ENCODE data around the gene SIRPA.

Gene SIRPA

DNA sequence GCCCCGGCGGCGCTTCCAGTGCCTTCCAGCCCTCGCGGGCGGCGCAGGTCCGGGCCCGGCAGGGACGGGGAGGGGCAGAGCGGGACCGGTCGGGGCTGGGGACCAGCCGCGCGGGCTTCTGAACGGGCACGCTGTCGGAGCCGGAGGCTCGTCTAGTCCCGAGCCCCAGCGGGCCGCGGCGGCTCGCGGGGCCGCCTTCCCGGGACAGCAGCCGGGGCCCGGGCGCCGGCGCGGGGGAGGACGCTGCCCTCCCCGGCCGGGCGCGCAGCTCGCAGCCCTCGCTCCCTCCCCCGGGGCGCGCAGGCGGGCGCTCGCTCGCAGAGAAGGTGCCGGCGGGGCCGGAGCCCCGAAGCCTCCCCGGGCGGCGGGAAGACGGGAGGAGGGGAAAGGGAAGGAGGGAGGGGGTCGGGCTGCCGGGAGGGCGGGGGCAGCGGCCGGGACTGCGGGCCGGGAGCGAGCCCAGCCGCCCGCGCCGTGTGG lies 696 bp upstream of the SIRPA start:
- TF ChIP-seq SIN3A (IDR thresholded peaks at IDR 0.05; ENCODE audit: borderline replicate concordance, insufficient read depth, low read length) (no peak), TAF1 (IDR thresholded peaks at IDR 0.05; ENCODE audit: borderline replicate concordance, insufficient read depth, low read length) (peak; percentile 46; the same call in 1 of the 2 replicates), POLR2AphosphoS5 (IDR thresholded peaks at IDR 0.05; ENCODE audit: low read depth, low read length) (0 out of 2 replicates have a peak, but pooled peaks have one; percentile 40)
- TF ChIP-seq, protein P1, sequence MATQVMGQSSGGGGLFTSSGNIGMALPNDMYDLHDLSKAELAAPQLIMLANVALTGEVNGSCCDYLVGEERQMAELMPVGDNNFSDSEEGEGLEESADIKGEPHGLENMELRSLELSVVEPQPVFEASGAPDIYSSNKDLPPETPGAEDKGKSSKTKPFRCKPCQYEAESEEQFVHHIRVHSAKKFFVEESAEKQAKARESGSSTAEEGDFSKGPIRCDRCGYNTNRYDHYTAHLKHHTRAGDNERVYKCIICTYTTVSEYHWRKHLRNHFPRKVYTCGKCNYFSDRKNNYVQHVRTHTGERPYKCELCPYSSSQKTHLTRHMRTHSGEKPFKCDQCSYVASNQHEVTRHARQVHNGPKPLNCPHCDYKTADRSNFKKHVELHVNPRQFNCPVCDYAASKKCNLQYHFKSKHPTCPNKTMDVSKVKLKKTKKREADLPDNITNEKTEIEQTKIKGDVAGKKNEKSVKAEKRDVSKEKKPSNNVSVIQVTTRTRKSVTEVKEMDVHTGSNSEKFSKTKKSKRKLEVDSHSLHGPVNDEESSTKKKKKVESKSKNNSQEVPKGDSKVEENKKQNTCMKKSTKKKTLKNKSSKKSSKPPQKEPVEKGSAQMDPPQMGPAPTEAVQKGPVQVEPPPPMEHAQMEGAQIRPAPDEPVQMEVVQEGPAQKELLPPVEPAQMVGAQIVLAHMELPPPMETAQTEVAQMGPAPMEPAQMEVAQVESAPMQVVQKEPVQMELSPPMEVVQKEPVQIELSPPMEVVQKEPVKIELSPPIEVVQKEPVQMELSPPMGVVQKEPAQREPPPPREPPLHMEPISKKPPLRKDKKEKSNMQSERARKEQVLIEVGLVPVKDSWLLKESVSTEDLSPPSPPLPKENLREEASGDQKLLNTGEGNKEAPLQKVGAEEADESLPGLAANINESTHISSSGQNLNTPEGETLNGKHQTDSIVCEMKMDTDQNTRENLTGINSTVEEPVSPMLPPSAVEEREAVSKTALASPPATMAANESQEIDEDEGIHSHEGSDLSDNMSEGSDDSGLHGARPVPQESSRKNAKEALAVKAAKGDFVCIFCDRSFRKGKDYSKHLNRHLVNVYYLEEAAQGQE (IDR thresholded peaks at IDR 0.05; ENCODE audit: insufficient read depth in 1 of 2, low read depth in 2 of 2, low read length in 2 of 2) = 0 out of 4 replicates have a peak, but pooled peaks of 1 of the 2 experiments have one; percentile 41

DNA sequence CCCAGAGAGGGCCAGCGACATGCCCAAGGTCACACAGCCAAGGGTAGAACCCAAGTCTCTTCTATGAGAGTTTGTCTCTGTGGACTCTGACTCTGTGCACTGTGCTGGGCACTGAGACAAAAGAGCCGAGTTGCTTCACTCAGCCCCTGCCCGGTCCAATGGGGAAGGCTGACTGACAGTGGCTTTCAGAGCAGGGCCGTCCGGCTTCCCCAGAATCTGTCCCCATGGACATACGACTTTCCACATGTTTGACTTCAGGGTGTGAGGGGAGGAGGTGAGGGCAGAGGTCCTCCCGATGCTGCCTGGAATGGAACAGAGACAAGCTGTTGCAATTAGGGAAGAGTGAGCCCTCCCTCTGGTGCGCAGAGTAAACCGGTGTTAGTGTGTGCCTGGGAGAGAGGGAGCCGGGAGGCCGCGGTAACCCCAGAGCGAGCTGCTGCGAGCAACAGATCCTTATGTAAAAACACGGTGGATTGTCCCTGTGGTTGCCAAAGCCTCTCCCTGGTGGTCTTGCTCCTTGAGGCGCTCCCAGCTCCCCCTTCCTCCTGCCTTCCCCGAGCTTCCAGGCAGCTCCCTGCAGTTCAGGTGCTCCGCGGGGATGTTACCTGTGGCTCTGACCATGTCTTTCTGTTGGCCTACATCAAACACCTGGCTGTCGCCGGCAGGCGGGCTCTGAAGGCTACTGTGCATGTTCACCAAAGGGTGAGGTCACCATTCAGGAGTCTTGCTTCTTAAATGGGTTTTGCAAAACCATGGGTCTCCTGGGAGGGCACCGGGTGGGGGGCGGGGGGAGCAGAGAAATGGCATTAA lies 672 bp downstream of the SIRPA start:
- TF ChIP-seq SIN3A (IDR thresholded peaks at IDR 0.05; ENCODE audit: borderline replicate concordance, insufficient read depth, low read length) (no peak), POLR2AphosphoS5 (IDR thresholded peaks at IDR 0.05; ENCODE audit: low read depth, low read length) (no peak), FOXP2 (optimal IDR thresholded peaks at IDR 0.05; ENCODE audit: borderline replicate concordance, extremely low read depth, extremely low read length, insufficient read depth) (no peak), TAF1 (IDR thresholded peaks at IDR 0.05; ENCODE audit: borderline replicate concordance, insufficient read depth, low read length) (no peak)
- TF ChIP-seq, protein P1 (IDR thresholded peaks at IDR 0.05; ENCODE audit: insufficient read depth in 1 of 2, low read depth in 2 of 2, low read length in 2 of 2) = no peak

DNA sequence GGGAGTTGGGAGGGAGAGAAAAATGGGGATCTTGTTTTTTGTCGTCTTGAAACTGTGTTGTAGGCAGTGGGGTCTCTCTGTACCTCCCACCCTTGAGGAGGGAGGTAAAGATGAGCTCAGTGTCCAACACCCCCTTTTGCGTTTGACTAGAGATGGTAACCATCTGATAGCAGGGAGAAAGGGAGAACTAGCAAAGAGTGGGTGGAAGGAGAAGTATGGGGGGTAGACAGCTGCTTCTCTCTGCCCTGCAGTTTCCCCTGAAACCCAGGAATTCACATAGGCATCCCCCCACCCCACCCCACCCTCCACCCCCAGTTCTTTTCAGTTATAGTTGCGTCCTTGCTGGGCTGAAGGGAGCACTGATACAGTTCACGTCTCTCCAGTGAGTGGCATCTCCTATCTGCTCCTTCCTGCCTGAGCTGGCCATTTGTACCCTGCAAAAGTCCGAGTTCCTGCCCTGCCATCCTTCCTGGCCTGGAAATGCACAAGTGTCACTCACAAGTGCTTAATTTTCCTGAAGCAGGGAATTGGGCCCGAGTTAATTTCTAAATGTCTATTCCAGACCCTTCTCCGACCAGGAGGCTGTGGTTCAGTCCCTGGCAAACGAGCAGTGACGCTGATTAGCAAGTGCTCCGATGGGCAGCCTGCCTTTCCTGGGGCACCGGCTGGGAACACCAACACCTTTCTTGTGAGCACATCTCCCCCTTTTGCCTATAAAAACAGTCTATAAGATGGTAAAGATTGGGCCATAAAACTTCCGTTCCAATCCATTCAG lies 1.5 kb downstream of the SIRPA start:
- TF ChIP-seq TAF1 (IDR thresholded peaks at IDR 0.05; ENCODE audit: borderline replicate concordance, insufficient read depth, low read length) (no peak), SIN3A (IDR thresholded peaks at IDR 0.05; ENCODE audit: borderline replicate concordance, insufficient read depth, low read length) (no peak), POLR2AphosphoS5 (IDR thresholded peaks at IDR 0.05; ENCODE audit: low read depth, low read length) (no peak), FOXP2 (optimal IDR thresholded peaks at IDR 0.05; ENCODE audit: borderline replicate concordance, extremely low read depth, extremely low read length, insufficient read depth) (no peak)
- TF ChIP-seq, protein P1 (IDR thresholded peaks at IDR 0.05; ENCODE audit: insufficient read depth in 1 of 2, low read depth in 2 of 2, low read length in 2 of 2) = no peak

DNA sequence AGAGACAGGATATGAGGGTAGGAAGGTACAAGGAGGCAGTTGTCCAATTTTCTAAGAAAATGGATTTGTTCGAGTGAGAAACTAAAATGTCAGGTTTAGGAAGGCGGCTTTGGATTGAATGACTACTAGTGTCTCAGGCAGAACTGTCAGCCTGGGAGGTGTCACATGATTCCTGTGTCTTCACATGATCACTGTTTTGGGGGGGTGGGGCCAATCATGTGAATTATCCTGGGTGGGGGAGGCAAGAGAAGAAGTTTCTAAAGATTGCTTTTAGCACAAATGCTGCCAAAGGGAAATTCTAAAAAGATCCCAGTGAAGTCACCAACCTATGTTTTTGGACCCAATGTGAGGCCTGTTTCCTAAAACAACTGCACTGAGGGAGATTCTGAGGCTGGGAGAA lies 2.3 kb downstream of the SIRPA start:
- no peak for TF ChIP-seq TAF1 (IDR thresholded peaks at IDR 0.05; ENCODE audit: borderline replicate concordance, insufficient read depth, low read length)

DNA sequence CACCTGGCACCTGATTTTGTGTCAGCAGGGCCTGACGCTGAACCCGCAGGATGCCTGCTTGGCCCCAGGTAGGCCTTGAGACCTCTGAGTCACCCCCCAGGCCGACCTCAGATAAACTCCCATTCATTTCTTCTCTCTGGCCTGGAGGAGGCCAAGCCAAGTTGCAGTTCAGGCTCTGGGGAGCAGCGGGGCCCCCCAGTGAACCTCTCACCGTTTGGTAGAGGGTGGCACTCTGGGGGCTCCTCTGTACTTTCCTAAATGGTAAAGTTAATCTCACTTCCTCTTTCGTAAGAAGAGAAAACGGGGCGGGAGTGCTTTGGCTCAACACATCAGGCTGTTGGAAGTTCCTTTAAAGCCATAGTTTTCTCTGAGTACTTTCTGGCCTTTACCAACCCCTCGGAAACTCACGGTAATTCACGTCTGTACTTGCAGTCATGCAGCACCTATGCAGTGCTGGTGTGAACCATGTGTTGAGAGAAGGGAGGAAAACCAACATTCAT lies 2.8 kb downstream of the SIRPA start:
- TF ChIP-seq FOXP2 (optimal IDR thresholded peaks at IDR 0.05; ENCODE audit: borderline replicate concordance, extremely low read depth, extremely low read length, insufficient read depth) (no peak), POLR2AphosphoS5 (IDR thresholded peaks at IDR 0.05; ENCODE audit: low read depth, low read length) (no peak), SIN3A (IDR thresholded peaks at IDR 0.05; ENCODE audit: borderline replicate concordance, insufficient read depth, low read length) (no peak), TAF1 (IDR thresholded peaks at IDR 0.05; ENCODE audit: borderline replicate concordance, insufficient read depth, low read length) (no peak)
- TF ChIP-seq, protein P1 (IDR thresholded peaks at IDR 0.05; ENCODE audit: insufficient read depth in 1 of 2, low read depth in 2 of 2, low read length in 2 of 2) = no peak

All from PFSK-1 (cell line).